ENCODE data around the gene MYRFL.

The MYRFL gene

DNA sequence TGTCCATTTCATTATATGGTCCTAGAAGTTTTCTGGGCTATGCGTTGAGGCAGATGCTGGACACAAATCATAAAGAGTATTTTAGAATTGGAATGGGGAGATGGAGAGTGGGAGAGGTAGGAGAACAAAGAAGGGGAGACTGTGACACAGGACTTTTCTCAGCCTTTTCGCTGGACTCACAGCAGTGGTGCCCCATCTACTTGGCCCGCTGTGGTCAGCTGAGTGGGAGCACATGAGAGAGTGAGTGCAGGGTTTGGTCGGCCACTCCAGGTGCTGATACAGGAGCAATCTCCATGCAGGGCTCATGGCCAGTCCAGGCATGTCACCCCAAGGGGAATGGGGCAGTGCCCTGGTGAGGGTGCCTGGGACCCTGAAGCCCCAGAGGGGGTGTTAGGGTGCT, 109.0 kb downstream of the MYRFL start:
- FAIRE-seq = no peak

DNA sequence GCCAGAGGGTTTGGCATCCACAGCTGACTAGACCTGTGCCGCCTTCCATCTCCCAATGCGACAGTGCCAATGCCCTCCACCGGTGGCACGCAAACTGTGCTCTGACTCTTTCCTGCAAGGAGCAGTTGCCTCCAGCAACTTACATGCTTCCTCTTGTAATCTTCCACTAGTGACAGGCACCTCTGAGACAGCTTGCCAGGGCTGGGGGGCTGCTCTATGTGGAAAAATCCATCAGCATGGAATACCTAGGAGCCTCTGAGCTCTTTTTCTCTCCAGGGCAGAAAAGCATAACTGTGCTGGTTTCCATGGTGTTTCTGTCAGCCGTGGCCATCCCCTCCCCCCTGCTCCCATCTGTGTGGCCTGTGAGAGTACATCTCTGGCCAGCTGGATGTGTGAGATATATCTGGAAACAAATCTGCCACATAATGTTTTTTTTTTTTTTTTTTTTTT, 110.6 kb downstream of the MYRFL start:
- FAIRE-seq = no peak

DNA sequence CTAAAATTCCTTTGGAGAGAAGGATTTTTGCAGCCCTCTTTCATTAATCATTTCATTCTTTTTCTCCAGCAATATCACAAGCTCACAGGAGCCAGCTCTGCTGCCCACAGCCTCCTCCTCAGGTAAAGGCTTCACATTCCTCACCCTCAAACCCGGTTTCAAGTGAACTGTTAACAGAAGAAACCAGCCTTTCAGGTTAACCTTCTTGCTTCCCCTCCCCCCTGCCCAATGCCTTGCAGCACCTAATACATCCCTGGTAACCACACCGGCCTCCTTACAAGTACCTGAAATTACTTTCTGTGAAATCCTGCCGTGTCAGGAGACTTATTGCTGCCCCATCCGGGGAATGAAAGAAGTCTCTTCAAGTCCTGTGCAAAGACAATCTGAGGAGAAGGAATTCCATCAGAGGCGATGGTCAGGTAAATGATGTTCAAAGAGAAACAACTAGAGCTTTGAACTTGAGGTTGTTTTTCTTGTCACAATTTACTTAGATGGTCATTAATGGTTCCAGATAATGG, 111.2 kb downstream of the MYRFL start:
- FAIRE-seq = no peak

DNA sequence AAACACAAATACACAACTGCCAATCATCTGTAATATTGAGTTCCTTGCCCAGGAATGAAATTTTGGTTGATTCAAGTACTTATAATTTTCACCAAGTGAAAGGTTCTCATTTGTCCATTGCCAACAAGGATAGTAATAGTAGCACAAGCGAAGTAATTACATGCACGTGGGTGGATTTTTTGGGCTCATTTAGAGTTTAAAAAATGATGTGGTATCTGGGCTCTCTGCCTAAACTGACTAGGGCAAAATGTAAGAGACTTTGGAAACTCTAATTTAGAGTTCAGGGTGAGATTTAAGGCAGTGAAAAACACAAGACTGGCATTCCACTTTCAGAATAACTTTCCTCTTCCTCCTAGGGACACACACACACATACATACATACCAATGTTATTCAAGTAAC, 111.7 kb downstream of the MYRFL start:
- FAIRE-seq = no peak

DNA sequence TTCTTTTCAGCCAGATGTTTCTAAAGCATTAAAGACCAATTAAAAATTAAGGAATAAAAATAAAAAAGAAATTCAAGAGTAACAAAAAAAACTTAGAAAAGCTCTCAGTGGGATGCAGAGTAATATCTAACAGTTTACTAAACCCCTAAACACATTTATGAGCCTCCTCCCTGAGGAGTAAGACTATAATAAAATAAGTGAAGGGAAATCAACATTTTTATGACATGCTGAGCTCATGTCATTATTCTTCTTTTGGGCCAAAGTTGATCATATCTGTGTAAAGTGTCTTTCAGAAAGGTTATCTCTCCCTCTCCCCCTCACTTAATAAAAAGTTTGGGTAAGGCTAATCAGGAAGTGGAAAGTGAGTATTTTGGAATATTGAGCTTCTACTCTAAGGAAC, 122.1 kb downstream of the MYRFL start:
- FAIRE-seq = peak; percentile 92

DNA sequence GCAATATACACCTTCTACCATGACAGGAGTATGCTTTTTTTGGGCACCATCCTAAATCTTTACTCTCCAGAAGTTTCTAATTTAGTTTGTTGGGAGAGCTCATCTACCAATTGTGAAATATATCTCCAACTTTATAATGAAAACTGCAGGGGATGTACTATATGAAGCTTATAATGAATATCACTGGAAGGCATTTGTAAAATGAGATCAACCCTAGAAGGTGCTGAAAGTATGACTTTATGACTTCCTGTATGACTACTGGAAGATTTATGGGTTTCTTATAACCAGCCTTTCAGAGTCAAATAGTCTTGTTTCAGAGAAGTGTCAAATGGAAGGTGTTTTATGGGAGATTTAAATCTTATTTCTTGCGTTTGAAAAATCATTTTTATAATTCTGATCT, 122.9 kb downstream of the MYRFL start:
- FAIRE-seq = no peak

DNA sequence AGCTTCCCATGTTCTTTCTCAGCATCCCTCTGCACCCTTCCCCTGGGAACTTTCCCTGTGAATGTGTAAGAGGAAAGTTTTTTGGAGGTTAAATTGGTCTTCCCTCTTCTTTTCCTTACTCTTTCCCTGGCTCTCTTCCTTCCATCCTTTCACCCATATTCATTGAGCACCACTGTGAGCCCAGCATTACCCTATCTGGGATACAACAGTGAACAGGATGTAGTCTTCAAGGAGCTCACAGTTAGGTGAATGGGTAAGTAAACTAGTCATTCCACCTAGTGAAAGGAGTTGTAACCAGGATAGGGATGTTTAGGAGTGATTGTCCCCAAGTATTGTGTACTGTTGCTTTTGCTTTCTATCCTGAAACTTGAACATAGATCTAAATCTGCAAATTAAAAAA, 123.8 kb downstream of the MYRFL start:
- FAIRE-seq = no peak

DNA sequence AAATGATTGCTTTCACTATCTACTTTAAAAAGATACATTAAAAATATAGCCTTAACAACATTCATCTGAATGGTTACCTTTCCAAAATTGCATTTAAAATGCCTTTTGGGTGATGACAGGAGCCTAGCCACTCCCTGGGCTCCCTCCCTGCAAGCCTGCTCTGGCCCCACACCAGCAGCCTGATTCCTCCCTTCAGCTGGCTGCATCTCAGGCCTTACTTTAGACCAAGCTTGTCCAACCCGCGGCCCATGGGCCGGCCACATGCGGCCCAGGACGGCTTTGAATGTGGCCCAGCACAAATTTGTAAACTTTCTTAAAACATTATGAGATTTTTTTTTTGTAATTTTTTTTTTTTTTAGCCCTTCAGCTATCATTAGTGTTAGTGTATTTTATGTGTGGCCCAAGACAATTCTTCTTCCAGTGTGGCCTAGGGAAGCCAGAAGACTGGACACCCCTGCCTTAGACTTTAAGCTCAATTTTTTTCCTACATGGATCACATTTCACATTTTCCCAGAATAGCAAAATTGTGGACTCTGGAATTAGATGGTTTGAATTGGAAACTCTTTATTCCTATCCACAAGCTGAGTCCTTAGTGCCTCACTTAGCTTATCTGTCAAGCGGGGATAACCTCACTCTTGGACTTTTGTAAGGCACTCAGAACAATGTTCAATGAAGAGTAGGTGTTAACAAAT, 124.4 kb downstream of the MYRFL start:
- FAIRE-seq = no peak

DNA sequence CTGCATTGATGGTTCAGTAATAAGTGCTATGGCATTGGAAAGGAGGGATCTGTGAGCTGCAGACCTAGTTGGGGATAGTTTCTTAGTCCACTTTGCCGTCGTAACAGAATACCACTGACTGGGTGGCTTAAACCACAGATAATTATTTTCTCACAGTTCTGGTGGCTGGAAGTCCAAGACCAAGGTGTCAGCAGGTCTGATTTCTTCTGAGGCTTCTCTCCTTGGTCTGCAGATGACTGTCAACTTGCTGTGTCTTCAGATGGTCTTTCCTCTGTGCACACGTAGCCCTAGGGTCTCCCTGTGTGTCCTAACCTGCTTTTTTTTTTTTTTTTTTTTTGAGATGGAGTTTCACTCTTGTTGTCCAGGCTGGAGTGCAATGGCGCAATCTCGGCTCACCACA, 126.1 kb downstream of the MYRFL start:
- no peak for FAIRE-seq

DNA sequence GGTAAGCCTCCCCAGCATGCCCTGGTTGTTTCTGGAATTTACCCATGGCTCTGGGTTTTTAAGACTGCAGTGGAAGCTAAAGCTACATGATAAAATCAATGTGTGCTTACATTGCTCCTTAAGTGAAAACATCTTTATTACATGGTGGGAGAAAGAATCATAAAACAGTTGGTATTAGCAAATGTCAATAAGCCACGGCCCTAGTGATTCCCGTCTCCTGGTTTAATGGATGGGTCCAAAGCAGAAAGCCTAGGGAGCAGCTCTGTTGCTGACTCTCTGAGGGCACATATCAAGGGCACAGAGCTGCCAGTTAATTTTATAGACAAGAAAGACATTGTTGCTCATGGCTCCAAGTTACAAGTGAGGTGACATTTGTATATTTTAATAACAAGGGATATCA, 127.9 kb downstream of the MYRFL start:
- FAIRE-seq = no peak

DNA sequence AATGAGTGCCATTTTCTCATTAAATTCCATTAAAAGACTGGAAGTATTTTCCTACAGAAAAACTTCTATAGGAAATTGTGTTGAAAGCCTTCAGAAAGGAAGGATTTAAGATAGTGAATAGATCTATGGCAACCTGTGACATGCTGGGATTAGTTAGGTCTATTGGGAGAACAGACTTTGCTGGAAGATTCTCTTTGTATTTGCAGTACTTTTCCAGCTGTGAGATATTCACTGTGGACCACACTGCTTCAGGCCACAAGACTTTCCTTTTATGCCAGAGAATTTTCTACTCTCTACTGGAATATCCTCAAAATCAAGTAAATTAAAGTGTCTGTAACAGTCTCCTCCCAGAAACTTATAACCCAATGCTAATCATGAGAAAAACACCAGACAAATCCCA, 136.2 kb downstream of the MYRFL start:
- no peak for FAIRE-seq

DNA sequence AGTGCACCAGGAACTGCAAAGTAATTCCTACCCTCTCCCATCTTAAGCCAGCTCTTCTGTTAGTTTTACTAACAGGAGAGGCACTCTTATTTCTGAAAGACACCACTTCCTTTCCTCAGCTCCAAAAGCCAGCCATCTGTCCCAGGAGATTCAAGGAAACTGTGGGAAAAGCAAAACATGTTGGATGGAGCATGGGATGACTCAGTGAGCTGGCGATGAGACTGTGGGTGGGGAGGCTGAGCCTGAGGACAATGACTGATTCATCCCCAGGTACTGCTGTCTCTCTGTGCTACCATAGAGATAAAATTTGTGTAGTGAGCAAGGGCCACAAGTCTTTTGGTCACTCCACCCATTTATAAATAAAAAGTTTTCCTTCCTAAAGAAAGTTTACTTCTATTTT, 141.4 kb downstream of the MYRFL start:
- no peak for FAIRE-seq

DNA sequence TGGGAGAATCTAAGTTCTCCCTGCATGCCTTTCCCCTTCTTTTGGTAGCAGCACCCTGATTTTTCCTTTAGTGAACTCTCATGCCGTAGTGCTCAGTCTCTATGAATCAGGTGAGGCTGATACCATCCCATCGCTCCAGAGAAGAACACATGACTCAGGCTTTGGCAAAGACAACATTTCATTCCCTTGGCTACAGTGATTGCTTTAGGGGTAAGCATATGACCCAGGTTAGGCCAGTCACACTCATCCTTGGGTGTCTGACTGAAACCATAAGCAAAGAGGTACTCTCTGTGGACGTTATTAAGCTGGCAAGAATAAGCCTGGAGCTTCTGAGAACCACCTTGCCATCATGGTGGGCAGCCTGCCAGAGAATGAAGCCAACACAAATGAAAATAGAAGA, 141.8 kb downstream of the MYRFL start:
- FAIRE-seq = no peak

DNA sequence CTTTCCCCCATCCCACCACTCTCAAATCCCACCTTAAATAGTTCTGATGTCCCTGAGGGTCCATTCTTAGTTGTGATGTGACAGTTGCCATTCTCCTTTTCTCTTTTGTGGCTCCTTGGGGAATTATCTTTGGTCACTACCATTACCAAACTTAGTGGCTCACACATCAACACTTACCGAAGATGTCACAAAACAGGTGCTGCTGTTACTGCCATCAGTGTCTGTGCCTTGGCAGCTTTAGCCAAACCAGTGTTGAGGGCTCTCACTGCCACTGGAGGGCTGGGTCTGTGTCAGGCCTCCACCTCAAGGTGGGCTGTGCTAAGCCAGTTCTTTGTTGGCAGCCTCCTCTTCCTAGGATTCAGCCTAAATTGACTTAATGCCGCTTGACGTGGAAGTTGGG, 144.0 kb downstream of the MYRFL start:
- FAIRE-seq = no peak

DNA sequence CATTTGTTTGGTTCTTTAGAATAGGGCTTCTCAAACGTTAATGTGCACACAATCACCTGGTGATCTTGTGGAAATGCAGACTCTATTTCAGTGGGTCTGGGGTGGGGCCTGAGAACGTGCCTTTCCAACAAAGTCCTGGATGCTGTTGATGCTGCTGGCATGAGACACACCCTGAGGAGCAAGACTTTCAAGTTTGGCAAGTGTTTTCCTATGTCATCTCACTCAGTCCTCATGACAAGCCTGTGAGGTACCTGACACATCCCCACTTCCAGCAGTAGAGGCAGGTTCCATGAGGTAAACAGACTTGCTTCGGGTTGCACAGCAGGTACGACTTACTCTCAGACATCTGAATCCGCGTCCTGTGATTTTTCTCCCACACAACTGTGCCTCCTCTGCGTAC, 147.1 kb downstream of the MYRFL start:
- FAIRE-seq = no peak

DNA sequence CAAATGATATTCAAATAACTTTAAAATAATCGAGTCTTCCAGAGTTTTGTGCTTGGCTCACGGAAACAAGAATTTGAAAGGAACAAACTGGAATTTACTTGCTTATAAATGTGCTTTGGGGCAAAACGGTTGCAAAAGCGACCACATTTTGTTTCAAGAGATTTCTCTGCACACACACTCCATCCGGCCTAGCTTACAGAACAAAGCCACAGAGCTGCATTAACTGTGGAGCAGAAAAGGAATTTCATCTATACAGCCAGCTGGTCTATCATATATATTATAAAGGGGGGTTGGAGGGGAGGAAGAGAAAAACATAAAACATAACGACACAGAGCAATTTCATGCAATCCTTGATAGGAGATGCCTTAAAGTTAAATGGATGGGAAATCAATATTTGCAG, 153.0 kb downstream of the MYRFL start:
- FAIRE-seq = no peak

DNA sequence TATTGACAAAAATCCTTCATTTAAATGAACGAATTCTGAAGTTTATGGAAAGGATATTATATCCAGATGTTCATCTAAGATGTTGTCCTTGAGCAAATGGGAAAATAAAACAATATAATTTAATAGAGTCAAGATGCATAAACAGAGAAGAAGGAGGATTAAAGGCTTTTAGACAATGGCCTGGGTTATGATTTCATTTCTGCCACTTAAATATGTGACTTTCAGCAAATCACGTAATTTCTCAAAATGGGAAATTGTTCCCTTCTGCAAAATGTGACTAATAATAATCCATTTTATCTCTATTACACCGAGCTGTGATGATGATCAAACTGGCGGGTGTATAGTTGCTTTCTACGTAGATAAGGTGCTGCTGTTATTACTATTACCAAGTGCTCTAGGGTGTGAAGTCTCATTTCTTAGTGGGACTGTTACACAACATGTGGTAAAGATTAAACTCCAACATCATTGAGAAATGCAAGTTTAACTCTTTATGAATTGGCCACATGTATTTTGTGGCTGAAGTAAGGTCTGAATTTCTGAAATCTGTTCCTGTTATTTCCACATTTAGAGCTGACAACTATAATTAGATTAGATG, 157.0 kb downstream of the MYRFL start:
- FAIRE-seq = peak; percentile 92

DNA sequence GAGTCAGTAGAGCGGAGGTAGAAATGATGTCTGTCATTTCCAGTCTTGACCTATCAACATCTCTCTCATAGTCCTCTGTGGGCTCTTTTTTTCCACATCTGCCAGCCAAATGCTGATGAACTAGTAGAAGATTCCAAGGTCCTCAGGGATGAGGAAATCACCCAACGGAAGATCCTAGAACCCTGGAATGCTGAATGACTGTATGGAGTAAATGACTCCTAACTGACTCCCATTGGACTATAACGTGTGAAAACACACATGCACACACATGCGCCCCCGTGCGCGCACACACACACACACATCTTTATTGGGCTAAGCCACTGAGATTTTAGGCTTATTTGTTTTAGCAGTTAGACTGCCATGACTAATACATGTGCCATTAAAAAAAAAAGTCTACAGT, 159.2 kb downstream of the MYRFL start:
- no peak for FAIRE-seq

DNA sequence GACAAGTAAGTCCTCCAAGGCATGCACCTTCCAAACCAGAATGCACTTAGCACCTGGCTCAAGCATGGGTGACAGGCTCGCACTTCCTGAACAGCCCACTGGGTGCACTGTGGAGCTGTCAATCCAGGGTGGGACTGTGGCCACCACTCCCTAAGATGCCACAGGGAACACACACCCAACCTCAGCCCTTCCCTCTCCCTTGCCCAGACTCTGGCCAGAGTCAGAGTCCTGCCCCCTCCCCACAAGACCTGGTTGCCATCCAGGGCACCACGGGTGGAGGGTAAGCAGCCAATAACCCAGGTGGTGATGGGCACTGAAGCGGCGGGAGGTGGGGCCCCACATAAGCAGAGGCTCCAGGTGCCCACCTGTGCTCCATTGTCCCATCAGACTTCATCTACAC, 160.6 kb downstream of the MYRFL start:
- FAIRE-seq = no peak

DNA sequence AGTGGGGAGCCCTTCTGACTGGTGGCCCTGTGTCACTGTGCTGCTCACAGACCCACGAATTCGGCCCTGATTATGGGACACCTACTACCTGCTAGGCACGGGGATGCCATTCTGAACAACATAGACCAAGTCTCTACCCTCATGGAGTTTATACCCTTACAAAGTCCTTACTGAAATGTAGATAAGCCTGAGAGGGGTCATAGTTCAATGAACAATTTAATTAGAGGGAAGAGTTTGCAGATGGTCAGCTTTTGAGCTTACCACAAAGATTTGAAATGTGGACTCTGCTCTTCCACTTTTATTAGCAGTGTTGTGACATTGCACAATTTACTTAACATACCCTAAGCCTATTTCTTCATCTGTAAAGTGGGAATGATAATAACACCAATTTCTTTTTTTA, 161.1 kb downstream of the MYRFL start:
- no peak for FAIRE-seq

DNA sequence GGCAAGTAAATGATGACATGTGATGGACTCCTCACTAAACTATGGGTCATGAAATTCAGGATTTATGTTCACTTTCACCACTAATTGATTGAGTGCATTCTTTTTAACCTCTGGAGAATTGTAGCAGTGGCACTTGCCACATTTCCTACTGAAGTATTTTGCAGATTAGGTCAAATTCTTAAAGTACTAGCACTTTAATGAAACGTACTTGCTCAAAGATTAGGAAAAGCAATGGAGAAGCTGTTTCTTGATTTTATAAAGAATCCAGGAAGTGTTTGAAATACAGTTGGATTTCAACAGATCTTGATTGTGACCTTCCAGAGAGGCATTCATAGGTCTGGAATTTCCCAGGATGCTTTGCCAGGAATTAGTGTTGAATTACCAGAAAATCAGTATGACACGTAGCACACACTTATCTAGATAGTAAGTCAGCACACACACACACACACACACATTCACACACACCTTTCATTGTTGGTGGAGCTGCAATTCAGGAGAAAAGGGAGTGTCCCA, 162.6 kb downstream of the MYRFL start:
- FAIRE-seq = peak; percentile 35

DNA sequence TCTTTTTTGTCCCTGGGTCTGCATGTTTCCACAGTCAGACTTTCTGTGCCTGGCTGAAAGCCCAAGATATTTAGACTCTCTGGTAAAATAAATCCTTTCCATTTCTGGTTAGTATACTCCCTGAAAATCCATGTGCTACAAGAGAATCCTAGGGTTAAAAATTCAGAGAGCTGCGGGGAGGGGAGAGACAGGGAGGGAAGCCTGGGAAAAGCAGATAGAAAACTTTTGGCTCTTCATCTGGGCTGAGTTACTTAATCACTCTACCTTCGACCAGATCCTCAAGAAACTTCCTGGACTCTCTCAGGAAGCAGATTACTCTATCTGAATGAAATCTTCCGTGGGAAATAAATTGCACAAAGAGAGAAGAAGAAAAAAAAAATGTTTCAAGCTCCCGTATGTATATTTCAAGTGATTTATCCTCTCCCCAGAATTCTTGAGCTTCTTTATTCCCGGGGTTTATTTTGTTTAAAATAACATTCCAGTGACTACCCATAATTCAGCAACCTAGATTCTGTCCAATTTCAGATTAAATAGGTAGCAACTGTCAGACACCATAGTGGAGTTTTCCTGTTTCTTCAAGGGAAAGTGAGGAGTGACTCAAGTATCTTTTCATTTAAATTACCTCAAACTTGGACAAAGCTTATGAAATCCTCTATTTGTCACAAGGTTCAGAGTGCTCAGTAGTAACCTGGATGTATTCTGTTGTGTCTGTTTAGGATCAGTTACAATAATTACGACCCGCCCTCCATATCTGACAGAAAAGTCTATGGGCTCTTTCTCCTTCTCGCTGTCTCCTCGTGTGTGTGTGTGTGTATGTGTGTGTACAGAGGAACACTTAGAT, 163.7 kb downstream of the MYRFL start:
- no peak for FAIRE-seq

DNA sequence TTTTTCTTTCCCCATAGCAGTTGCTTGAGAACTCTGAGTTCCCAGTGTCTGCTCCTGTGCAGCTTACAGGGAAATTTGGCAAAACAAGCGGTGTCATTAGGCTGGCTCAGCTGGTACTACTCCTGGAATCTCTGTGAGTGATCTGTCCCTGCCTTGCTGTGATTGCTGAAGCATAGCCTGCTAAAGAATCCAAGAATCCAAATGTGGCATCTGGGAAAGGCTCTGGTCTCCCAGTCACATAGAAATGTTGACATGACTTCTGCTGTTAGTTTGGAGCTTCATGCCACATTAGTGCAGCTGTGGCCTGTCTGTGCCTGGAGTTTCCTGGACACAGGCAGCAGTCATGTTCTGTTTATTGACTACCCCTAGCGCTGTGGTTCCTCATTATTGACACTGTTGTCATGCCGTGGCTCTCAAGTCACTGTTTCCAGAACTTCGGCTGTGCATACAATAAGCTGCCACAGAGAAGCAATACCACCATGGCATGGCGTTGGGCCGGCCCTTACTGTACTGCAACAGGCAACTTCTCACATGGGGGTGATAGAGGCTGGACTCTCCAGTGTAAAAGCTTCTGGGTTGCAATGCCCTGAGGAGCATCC, 166.8 kb downstream of the MYRFL start:
- no peak for FAIRE-seq

All from endometrium (tissue), 2 donors.